Measurements from ENCODE around the gene SCAF1.

SCAF1 gene

DNA sequence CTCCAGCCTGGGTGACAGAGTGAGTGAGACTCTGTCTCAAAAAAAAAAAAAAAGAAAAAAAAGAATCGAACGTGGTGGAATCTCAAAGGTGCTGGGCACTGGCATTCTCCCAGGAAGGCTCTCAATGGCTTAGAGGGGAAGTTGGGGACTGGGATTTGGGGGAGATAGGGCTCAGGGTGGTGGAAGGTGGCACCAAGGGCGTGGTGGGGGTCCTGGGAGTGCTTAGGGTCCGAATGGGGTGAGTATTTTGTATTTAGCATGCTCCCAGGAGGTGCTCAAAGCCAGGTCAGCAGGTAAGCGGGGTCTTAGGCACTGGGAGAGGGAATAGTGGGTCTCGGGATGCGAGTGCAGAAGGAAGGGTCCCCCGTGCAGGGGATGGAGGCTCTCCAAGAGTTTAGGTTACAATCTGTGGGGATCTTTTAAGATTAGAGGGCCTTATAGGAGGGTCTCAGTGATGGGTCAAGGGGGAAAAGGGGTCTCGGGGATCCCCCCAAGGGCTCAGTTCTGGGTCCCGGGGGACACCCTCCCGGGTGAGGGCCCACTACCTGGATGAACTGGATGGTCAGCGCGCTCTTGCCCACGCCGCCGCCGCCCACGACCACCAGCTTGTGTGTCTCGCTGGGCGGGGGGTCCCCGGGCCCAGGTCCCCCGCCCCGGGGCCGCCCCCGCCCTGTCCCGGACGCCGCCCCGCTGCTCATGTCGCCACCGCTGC, 2.5 kb upstream of the SCAF1 start:
- Histone ChIP-seq H3K23ac (ENCODE audit: low read length) (no peak overlapping the region), H4K5ac (ENCODE audit: low read length) (no peak overlapping the region), H3K4me3 (ENCODE audit: low read length) (peak overlapping the region; percentile 31), H3K56ac (ENCODE audit: low read length) (peak overlapping the region; percentile 80), H3K18ac (ENCODE audit: low read length) (peak overlapping the region; percentile 80), H3K9ac (ENCODE audit: low read length) (peak overlapping the region; percentile 68), H3K4ac (ENCODE audit: low read depth, low read length) (peak overlapping the region; percentile 49), H2BK5ac (ENCODE audit: low read length) (no peak overlapping the region), H2BK15ac (replicated peaks; ENCODE audit: low read depth) (no peak overlapping the region), H2BK120ac (ENCODE audit: low read depth, low read length) (peak overlapping the region; percentile 28), H2AK5ac (ENCODE audit: low read length) (no peak overlapping the region), H4K8ac (ENCODE audit: low read depth, low read length) (peak overlapping the region; percentile 8), H3K27me3 (ENCODE audit: insufficient read depth, low read length, poor library complexity) (no peaks in the 10 kb centered on the region), H3K79me1 (ENCODE audit: low read length) (peaks cover 15% of the 10 kb centered on the region), H3K4me1 (ENCODE audit: control insufficient read depth, low read depth, low read length) (peaks cover 2% of the 10 kb centered on the region), H3K27ac (ENCODE audit: low read depth, low read length) (peak overlapping the region; percentile 41), H3K4me2 (ENCODE audit: low read length) (peak overlapping the region; percentile 74), H3K79me2 (ENCODE audit: control insufficient read depth, insufficient read depth, low read length) (peaks cover 23% of the 10 kb centered on the region), H3K36me3 (ENCODE audit: control insufficient read depth, insufficient read depth, low read length) (no peaks in the 10 kb centered on the region)
- DNase-seq = no peak
- WGBS (ENCODE audit: extremely low coverage, insufficient coverage, low lambda C conversion rate) = no CpG with 5 or more reads among the region's 31 CpGs

DNA sequence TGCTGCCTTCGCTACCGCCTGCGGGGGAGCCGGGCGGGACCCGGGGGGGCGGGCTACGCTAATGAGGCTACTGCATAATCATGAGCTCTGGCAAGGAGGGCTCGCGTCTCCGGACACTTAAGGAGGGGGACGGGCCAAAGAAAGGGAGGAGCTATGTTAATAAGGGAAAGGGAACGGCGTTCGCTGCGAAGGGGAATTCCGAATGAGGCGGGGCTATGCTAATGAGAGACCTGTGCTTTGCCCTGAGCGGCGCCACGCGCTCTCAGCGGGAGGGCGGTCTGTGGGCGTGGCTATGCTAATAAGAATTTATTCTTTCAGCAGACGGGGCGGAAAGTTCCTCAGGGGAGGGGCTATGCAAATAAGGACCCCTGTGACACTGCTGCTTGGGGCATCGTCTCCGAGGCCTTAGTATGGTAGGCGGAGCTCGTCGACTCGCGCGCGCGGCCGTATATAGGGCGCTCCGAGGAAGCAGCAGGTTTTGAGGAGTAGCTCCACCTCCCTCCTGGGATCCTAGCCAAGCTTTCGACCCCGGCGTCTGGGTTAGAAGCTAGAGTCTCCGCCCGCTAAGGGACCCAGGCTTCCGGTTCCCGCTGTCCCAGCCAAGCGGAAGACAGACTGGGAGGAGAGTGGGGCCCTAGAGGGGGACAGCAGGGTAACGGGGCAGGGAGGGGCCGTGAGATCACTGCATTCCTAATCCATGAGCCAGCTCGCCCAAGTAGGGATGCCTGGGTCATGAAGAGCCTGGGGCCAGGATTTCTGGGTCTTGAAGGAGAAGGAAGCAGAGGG, 1.7 kb upstream of the SCAF1 start, which contains the start of gene RRAS:
Gene RRAS (minus strand): TSS at position 31 of the 786 bp plus-strand sequence. CDS start 45 bp downstream, outside the sequence.
- H2BK120ac ChIP-seq (ENCODE audit: low read depth, low read length) = peak within 1 kb of the TSS; percentile 62
- H3K4me2 ChIP-seq (ENCODE audit: low read length) = peak within 1 kb of the TSS; percentile 80
- H2BK5ac ChIP-seq (ENCODE audit: low read length) = peak within 1 kb of the TSS; percentile 82
- peak within 1 kb of the TSS; percentile 8 for H4K8ac ChIP-seq (ENCODE audit: low read depth, low read length)
- peak; percentile 100 for DNase-seq
- no peak within 1 kb of the TSS for H2BK15ac ChIP-seq (replicated peaks; ENCODE audit: low read depth)
- H3K4me3 ChIP-seq (ENCODE audit: low read length) = peak within 1 kb of the TSS; percentile 31
- peaks cover 29% of the 10 kb centered on the region for H3K79me2 ChIP-seq (ENCODE audit: control insufficient read depth, insufficient read depth, low read length)
- peaks cover 19% of the 10 kb centered on the region for H3K79me1 ChIP-seq (ENCODE audit: low read length)
- peak within 1 kb of the TSS; percentile 95 for H3K56ac ChIP-seq (ENCODE audit: low read length)
- WGBS (ENCODE audit: extremely low coverage, insufficient coverage, low lambda C conversion rate) = no CpG with 5 or more reads among the region's 51 CpGs
- peak within 1 kb of the TSS; percentile 86 for H4K5ac ChIP-seq (ENCODE audit: low read length)
- H3K4me1 ChIP-seq (ENCODE audit: control insufficient read depth, low read depth, low read length) = peaks cover 2% of the 10 kb centered on the region
- no peaks in the 10 kb centered on the region for H3K36me3 ChIP-seq (ENCODE audit: control insufficient read depth, insufficient read depth, low read length)
- no peak within 1 kb of the TSS for H3K23ac ChIP-seq (ENCODE audit: low read length)
- H3K27ac ChIP-seq (ENCODE audit: low read depth, low read length) = peak within 1 kb of the TSS; percentile 97
- peak within 1 kb of the TSS; percentile 92 for H3K4ac ChIP-seq (ENCODE audit: low read depth, low read length)
- peak within 1 kb of the TSS; percentile 88 for H3K18ac ChIP-seq (ENCODE audit: low read length)
- peak within 1 kb of the TSS; percentile 59 for H2AK5ac ChIP-seq (ENCODE audit: low read length)
- no peaks in the 10 kb centered on the region for H3K27me3 ChIP-seq (ENCODE audit: insufficient read depth, low read length, poor library complexity)
- peak within 1 kb of the TSS; percentile 84 for H3K9ac ChIP-seq (ENCODE audit: low read length)

DNA sequence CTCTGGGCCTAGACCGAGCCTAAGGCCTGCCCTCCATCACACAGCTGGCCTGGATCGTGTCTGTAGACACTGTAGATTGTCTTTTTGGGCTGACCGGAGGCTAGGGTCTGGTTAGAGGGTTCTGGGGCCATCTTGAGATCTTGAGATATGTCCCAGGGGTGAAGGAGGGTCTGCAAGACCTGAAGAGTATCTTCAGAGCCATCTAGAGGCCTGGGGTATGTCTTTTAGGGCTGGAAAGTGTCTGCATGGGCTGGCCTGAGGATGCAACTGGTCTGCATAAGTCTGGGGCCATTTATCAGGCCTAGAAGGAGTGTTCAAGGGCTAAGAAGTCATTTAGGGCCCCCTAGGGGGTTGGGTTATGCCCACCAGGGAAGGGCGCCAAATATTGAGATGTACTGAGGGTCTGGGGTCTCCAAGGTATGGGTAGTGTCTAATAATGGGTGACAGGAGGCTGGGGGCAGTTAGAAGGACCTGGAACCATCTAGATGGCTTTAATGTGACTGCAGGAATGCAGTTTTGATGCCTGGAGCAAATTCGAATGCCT, 555 bp downstream of the SCAF1 start:
- Histone ChIP-seq H3K4me3 (ENCODE audit: low read length) (peak overlapping the region; percentile 100), H3K4me1 (ENCODE audit: control insufficient read depth, low read depth, low read length) (peaks cover 2% of the 10 kb centered on the region), H4K8ac (ENCODE audit: low read depth, low read length) (peak overlapping the region; percentile 91), H2AK5ac (ENCODE audit: low read length) (peak overlapping the region; percentile 99), H2BK15ac (replicated peaks; ENCODE audit: low read depth) (no peak overlapping the region), H3K79me1 (ENCODE audit: low read length) (peaks cover 27% of the 10 kb centered on the region), H3K4me2 (ENCODE audit: low read length) (peak overlapping the region; percentile 78), H3K9ac (ENCODE audit: low read length) (peak overlapping the region; percentile 100), H3K18ac (ENCODE audit: low read length) (peak overlapping the region; percentile 98), H3K36me3 (ENCODE audit: control insufficient read depth, insufficient read depth, low read length) (peaks cover 9% of the 10 kb centered on the region), H3K79me2 (ENCODE audit: control insufficient read depth, insufficient read depth, low read length) (peaks cover 31% of the 10 kb centered on the region), H2BK120ac (ENCODE audit: low read depth, low read length) (no peak overlapping the region), H3K27me3 (ENCODE audit: insufficient read depth, low read length, poor library complexity) (no peaks in the 10 kb centered on the region), H3K56ac (ENCODE audit: low read length) (peak overlapping the region; percentile 100), H4K5ac (ENCODE audit: low read length) (no peak overlapping the region), H3K23ac (ENCODE audit: low read length) (peak overlapping the region; percentile 90), H2BK5ac (ENCODE audit: low read length) (peak overlapping the region; percentile 85), H3K27ac (ENCODE audit: low read depth, low read length) (peak overlapping the region; percentile 84), H3K4ac (ENCODE audit: low read depth, low read length) (peak overlapping the region; percentile 96)
- peak; percentile 55 for DNase-seq
- no CpG with 5 or more reads among the region's 5 CpGs for WGBS (ENCODE audit: extremely low coverage, insufficient coverage, low lambda C conversion rate)

DNA sequence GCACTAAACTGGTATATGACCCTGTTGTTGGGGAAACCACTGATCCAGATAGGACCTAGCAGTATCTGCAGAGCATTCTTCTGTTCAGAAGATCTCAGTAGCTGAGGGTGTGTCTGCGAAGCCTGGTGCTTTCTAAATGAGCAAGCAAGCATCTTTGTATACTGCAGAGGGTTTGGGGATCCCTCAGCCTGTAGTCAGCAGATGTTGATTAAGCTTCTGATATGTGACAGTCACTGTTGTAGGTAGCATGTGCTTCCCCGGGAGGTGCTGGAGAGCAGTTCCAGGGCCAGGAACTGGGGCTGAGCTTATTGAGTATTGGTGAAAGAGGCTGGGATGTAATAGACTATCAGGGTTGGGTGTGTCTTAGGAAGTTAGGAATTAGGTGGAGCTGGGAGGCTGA, 1.5 kb downstream of the SCAF1 start:
- H3K23ac ChIP-seq (ENCODE audit: low read length) = no peak overlapping the region
- H3K4me2 ChIP-seq (ENCODE audit: low read length) = no peak overlapping the region
- peak overlapping the region; percentile 2 for H3K9ac ChIP-seq (ENCODE audit: low read length)
- H3K36me3 ChIP-seq (ENCODE audit: control insufficient read depth, insufficient read depth, low read length) = peaks cover 9% of the 10 kb centered on the region
- no peak overlapping the region for H4K5ac ChIP-seq (ENCODE audit: low read length)
- H2BK120ac ChIP-seq (ENCODE audit: low read depth, low read length) = no peak overlapping the region
- no peak overlapping the region for H3K27ac ChIP-seq (ENCODE audit: low read depth, low read length)
- peaks cover 2% of the 10 kb centered on the region for H3K4me1 ChIP-seq (ENCODE audit: control insufficient read depth, low read depth, low read length)
- H2BK5ac ChIP-seq (ENCODE audit: low read length) = no peak overlapping the region
- peaks cover 27% of the 10 kb centered on the region for H3K79me1 ChIP-seq (ENCODE audit: low read length)
- H3K79me2 ChIP-seq (ENCODE audit: control insufficient read depth, insufficient read depth, low read length) = peaks cover 31% of the 10 kb centered on the region
- no peak overlapping the region for H2AK5ac ChIP-seq (ENCODE audit: low read length)
- H3K18ac ChIP-seq (ENCODE audit: low read length) = no peak overlapping the region
- H3K56ac ChIP-seq (ENCODE audit: low read length) = no peak overlapping the region
- no peak overlapping the region for H3K4me3 ChIP-seq (ENCODE audit: low read length)
- H3K4ac ChIP-seq (ENCODE audit: low read depth, low read length) = no peak overlapping the region
- peak; percentile 48 for DNase-seq
- WGBS (ENCODE audit: extremely low coverage, insufficient coverage, low lambda C conversion rate) = no CpG with 5 or more reads among the region's 2 CpGs
- no peaks in the 10 kb centered on the region for H3K27me3 ChIP-seq (ENCODE audit: insufficient read depth, low read length, poor library complexity)
- H2BK15ac ChIP-seq (replicated peaks; ENCODE audit: low read depth) = no peak overlapping the region
- no peak overlapping the region for H4K8ac ChIP-seq (ENCODE audit: low read depth, low read length)

DNA sequence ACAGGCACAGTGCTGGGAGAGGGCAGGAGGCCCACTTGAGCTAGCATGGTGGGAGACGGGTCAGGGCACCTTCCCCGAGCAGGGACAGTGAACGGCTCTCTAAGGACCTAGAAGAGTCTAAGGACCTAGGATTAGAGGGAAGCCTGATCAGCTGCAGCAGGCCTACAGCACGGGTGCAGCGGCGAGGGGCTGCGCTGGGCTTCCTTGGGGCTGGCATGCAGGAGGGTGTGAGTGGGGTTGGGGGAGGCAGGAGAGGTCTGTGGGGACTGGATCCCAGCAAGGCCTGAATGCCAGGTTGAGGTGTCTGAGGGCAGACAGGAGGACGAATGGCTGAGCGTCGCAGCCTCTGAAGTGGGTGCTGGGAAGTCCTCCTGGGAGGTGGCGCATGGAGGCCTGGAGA, 3.6 kb downstream of the SCAF1 start:
- H2BK120ac ChIP-seq (ENCODE audit: low read depth, low read length) = no peak overlapping the region
- H3K4me1 ChIP-seq (ENCODE audit: control insufficient read depth, low read depth, low read length) = peaks cover 2% of the 10 kb centered on the region
- WGBS (ENCODE audit: extremely low coverage, insufficient coverage, low lambda C conversion rate) = no CpG with 5 or more reads among the region's 11 CpGs
- peaks cover 33% of the 10 kb centered on the region for H3K79me2 ChIP-seq (ENCODE audit: control insufficient read depth, insufficient read depth, low read length)
- no peak for DNase-seq
- no peak overlapping the region for H3K23ac ChIP-seq (ENCODE audit: low read length)
- no peak overlapping the region for H2BK15ac ChIP-seq (replicated peaks; ENCODE audit: low read depth)
- no peak overlapping the region for H3K56ac ChIP-seq (ENCODE audit: low read length)
- no peaks in the 10 kb centered on the region for H3K27me3 ChIP-seq (ENCODE audit: insufficient read depth, low read length, poor library complexity)
- H3K79me1 ChIP-seq (ENCODE audit: low read length) = peaks cover 31% of the 10 kb centered on the region
- H3K36me3 ChIP-seq (ENCODE audit: control insufficient read depth, insufficient read depth, low read length) = peaks cover 14% of the 10 kb centered on the region
- no peak overlapping the region for H3K4me3 ChIP-seq (ENCODE audit: low read length)
- H4K8ac ChIP-seq (ENCODE audit: low read depth, low read length) = no peak overlapping the region
- H3K27ac ChIP-seq (ENCODE audit: low read depth, low read length) = no peak overlapping the region
- no peak overlapping the region for H3K9ac ChIP-seq (ENCODE audit: low read length)
- no peak overlapping the region for H3K4ac ChIP-seq (ENCODE audit: low read depth, low read length)
- H4K5ac ChIP-seq (ENCODE audit: low read length) = no peak overlapping the region
- no peak overlapping the region for H2AK5ac ChIP-seq (ENCODE audit: low read length)
- no peak overlapping the region for H3K4me2 ChIP-seq (ENCODE audit: low read length)
- no peak overlapping the region for H3K18ac ChIP-seq (ENCODE audit: low read length)
- H2BK5ac ChIP-seq (ENCODE audit: low read length) = no peak overlapping the region

Data from mesendoderm (in vitro differentiated cells).